GM20431 (cell line): ENCODE results near the gene SAMD4A.

Source experiments
- in situ Hi-C: fragments of 300-500 bp; cut with MseI, MboI; formaldehyde crosslinking; loops from one replicate; pipeline ENCODE4 v1.15.0; 2020; ENCODE audit warnings: low sequenced_read_pairs; ENCODE audit not compliant: unreplicated experiment

The SAMD4A gene

GRCh38 chr14:54650959-54651351 is 84.0 kb downstream of the SAMD4A start:
- in situ Hi-C loops = no loop called here

- in situ Hi-C loops = no loop called here
These were observed 84.7 kb downstream of the SAMD4A start for GRCh38 chr14:54651649-54652048.

- in situ Hi-C loops = no loop called here
These were observed 85.3 kb downstream of the SAMD4A start for GRCh38 chr14:54652188-54652587.

- in situ Hi-C loops = no loop called here
These were observed 85.7 kb downstream of the SAMD4A start for GRCh38 chr14:54652605-54653052.

- in situ Hi-C loops = no loop called here
These were observed 87.0 kb downstream of the SAMD4A start for GRCh38 chr14:54653712-54654469.

GRCh38 chr14:54654605-54655004 is 87.7 kb downstream of the SAMD4A start:
- in situ Hi-C loops = no loop called here

- in situ Hi-C loops = no loop called here
These were observed 91.9 kb downstream of the SAMD4A start for GRCh38 chr14:54658836-54659235.

- in situ Hi-C loops = no loop called here
These were observed 92.4 kb downstream of the SAMD4A start for GRCh38 chr14:54659365-54659764.

- in situ Hi-C loops = no loop called here
These were observed 93.7 kb downstream of the SAMD4A start for GRCh38 chr14:54660604-54661111.

GRCh38 chr14:54662491-54663133 is 95.7 kb downstream of the SAMD4A start:
- in situ Hi-C loops = no loop called here

- in situ Hi-C loops = no loop called here
These were observed 98.0 kb downstream of the SAMD4A start for GRCh38 chr14:54664961-54665360.

GRCh38 chr14:54665946-54666345 is 99.0 kb downstream of the SAMD4A start:
- in situ Hi-C loops = no loop called here

- in situ Hi-C loops = no loop called here
These were observed 100.3 kb downstream of the SAMD4A start for GRCh38 chr14:54667026-54667744.

GRCh38 chr14:54667764-54668163 is 100.8 kb downstream of the SAMD4A start:
- in situ Hi-C loops = no loop called here

GRCh38 chr14:54669721-54670561 is 103.0 kb downstream of the SAMD4A start:
- in situ Hi-C loops = no loop called here

GRCh38 chr14:54671537-54671936 is 104.6 kb downstream of the SAMD4A start:
- in situ Hi-C loops = no loop called here

- in situ Hi-C loops = no loop called here
These were observed 105.3 kb downstream of the SAMD4A start for GRCh38 chr14:54672181-54672580.

- in situ Hi-C loops = no loop called here
These were observed 105.8 kb downstream of the SAMD4A start for GRCh38 chr14:54672688-54673087.

GRCh38 chr14:54673193-54674045 is 106.5 kb downstream of the SAMD4A start:
- in situ Hi-C loops = no loop called here
